GM12878 (cell line): Measurements from ENCODE around the gene ESPL1. TPM values are rescaled to one million over a fixed set of nuclear protein-coding genes. Genes with fewer than 3 reads are reported as not detected.

Source experiments
- ATAC-seq: fragments of 200-7000 bp; cut with Tn5 transposase; 3 replicates; pipeline ENCODE4 v1.9.1; 2020; ENCODE audit warnings: mild to moderate bottlenecking, moderate library complexity
- BruUV-seq: library from RNA; stranded (reverse); fragments of 400-500 nt; replicated peaks from 2 replicates; lab custom pipeline; 2021; lab: Mats Ljungman, UMichigan
- CTCF ChIA-PET: fragments of 300-600 bp; sonication (Branson Sonifier 250); formaldehyde crosslinking; extraction: SDS; loops from one replicate; lab custom pipeline; 2021; ENCODE audit warnings: inconsistent platforms; lab: Yijun Ruan, JAX
- POLR2A ChIA-PET: fragments of 350-600 bp; formaldehyde crosslinking; extraction: SDS; loops from one replicate; lab custom pipeline; 2021; ENCODE audit warnings: inconsistent platforms; lab: Charles Lee
- RAD21 ChIA-PET: fragments of 300-600 bp; sonication (Branson Sonifier 250); formaldehyde crosslinking; loops from one replicate; lab custom pipeline; 2023; ENCODE audit warnings: antibody characterized with exemption; ENCODE audit not compliant: unreplicated experiment; lab: Charles Lee
- SMC1A ChIA-PET: fragments of 300-600 bp; sonication (Branson Sonifier 250); formaldehyde crosslinking; loops from one replicate; lab custom pipeline; 2023; ENCODE audit not compliant: unreplicated experiment, uncharacterized antibody; lab: Charles Lee
- DNase-seq: peaks from one replicate; pipeline ENCODE4 v3.0.0-alpha.2; 2011; ENCODE audit warnings: low read depth, low spot score
- FAIRE-seq: peaks from 3 replicates; lab custom pipeline; 2011; peaks lifted over from hg19 to GRCh38; lab: Jason Lieb, UNC
- H2AFZ ChIP-seq: 2 replicates; pipeline ENCODE4 v1.6.0; 2011; ENCODE audit warnings: low read depth, low read length, control low read depth; ENCODE audit not compliant: control insufficient read depth
- H3K27ac ChIP-seq: 2 replicates; pipeline ENCODE4 v1.5.1; 2011; ENCODE audit warnings: control low read depth; ENCODE audit not compliant: control insufficient read depth, insufficient read depth
- H3K27me3 ChIP-seq, 2 experiments: replicated peaks in 1 of 2; 2 replicates each; pipeline versions ENCODE4 v1.6.0 to v1.6.1; 2011; ENCODE audit warnings: low read length in 1 of 2; ENCODE audit not compliant: control insufficient read depth in 2 of 2, insufficient read depth in 2 of 2
- H3K36me3 ChIP-seq, 2 experiments: 2 replicates each; pipeline ENCODE4 v1.5.1; 2011; ENCODE audit warnings: low read length in 1 of 2; ENCODE audit not compliant: control insufficient read depth in 2 of 2, insufficient read depth in 2 of 2
- H3K4me1 ChIP-seq: 2 replicates; pipeline ENCODE4 v1.6.1; 2011; ENCODE audit warnings: mild to moderate bottlenecking, low read length, moderate library complexity, mixed read lengths; ENCODE audit not compliant: control insufficient read depth, insufficient read depth
- H3K4me2 ChIP-seq: 2 replicates; pipeline ENCODE4 v1.6.0; 2011; ENCODE audit warnings: control low read depth; ENCODE audit not compliant: control insufficient read depth, insufficient read depth
- H3K4me3 ChIP-seq: fragments of 200-600 bp; sonication (generic); 2 replicates; pipeline ENCODE4 v1.5.1; 2016
- H3K79me2 ChIP-seq: 2 replicates; pipeline ENCODE4 v1.6.0; 2011; ENCODE audit warnings: low read length; ENCODE audit not compliant: control insufficient read depth, insufficient read depth
- H3K9ac ChIP-seq: 2 replicates; pipeline ENCODE4 v1.8.0; 2011; ENCODE audit warnings: low read length, control low read depth, mixed read lengths; ENCODE audit not compliant: control insufficient read depth, insufficient read depth
- H3K9me3 ChIP-seq: replicated peaks from 3 replicates; pipeline ENCODE4 v1.5.1; 2011; ENCODE audit warnings: mild to moderate bottlenecking, low read length; ENCODE audit not compliant: control insufficient read depth, insufficient read depth
- H4K20me1 ChIP-seq: 2 replicates; pipeline ENCODE4 v1.6.0; 2011; ENCODE audit not compliant: control insufficient read depth, insufficient read depth
- CHD1 ChIP-seq: IDR thresholded peaks from 2 replicates; pipeline ENCODE4 v1.6.1; 2012; ENCODE audit warnings: low read depth, low read length, improper control_type of control experiment
- HDAC6 ChIP-seq: fragments of 200-600 bp; sonication (generic); IDR thresholded peaks from one replicate; pipeline ENCODE4 v1.8.0; 2017; ENCODE audit warnings: antibody characterized with exemption; ENCODE audit not compliant: unreplicated experiment
- IKZF2 ChIP-seq, 2 experiments: fragments of 450-650 bp; IDR thresholded peaks; 2 replicates each; pipeline ENCODE4 v1.6.1; 2017; ENCODE audit warnings: mild to moderate bottlenecking in 2 of 2, moderate library complexity in 2 of 2
- MEF2A ChIP-seq: IDR thresholded peaks from 2 replicates; pipeline ENCODE4 v1.6.1; 2011; ENCODE audit warnings: low read depth, mild to moderate bottlenecking, low read length, moderate library complexity; ENCODE audit not compliant: insufficient read depth
- NR2C1 ChIP-seq: fragments of 450-650 bp; IDR thresholded peaks from 2 replicates; pipeline ENCODE4 v1.6.1; 2017; ENCODE audit warnings: antibody characterized with exemption, mild to moderate bottlenecking, moderate library complexity
- RB1 ChIP-seq: fragments of 450-650 bp; formaldehyde crosslinking; IDR thresholded peaks from 2 replicates; pipeline ENCODE4 v1.6.1; 2017; ENCODE audit warnings: mild to moderate bottlenecking, borderline replicate concordance
- RFX5 ChIP-seq: IDR thresholded peaks from 2 replicates; pipeline ENCODE4 v1.6.1; 2011; ENCODE audit warnings: low read depth, low read length, improper control_type of control experiment
- WRNIP1 ChIP-seq: IDR thresholded peaks from 2 replicates; pipeline ENCODE4 v1.6.1; 2011; ENCODE audit warnings: low read depth, low read length, improper control_type of control experiment, borderline replicate concordance
- WGBS: methylation state at CpG from one replicate; pipeline ENCODE4 v1.1.6; 2016; ENCODE audit warnings: low lambda C conversion rate; ENCODE audit not compliant: insufficient replicate concordance, insufficient coverage; ENCODE audit errors: missing lambda C conversion rate; 5-methylcytosine and 5-hydroxymethylcytosine counted together
- in situ Hi-C: fragments of 300-500 bp; cut with MboI; formaldehyde crosslinking; loops from 9 replicates; pipeline ENCODE4 v1.14.3; 2018; ENCODE audit warnings: mixed read lengths
- intact Hi-C: fragments of 100-400 bp; cut with micrococcal nuclease; formaldehyde crosslinking; loops from one replicate; pipeline ENCODE4 v1.14.2; 2022; ENCODE audit not compliant: unreplicated experiment
- polyA plus RNA-seq, 11 experiments: library from polyadenylated mRNA; depleted of rRNA in 4 of 11; unstranded in 6 of 11; stranded (reverse) in 5 of 11; fragments of >200 nt; fragmentation: Nextera tagmentation in 4 of 11; fragmentation: Illumina TruSeq in 1 of 11; extraction: Ambion mirVana in 4 of 11; extraction: Trizol in 1 of 11; gene quantifications; 1 replicate in 1 of 11; 2 replicates in 10 of 11; pipeline versions ENCODE4 v1.2.1 to v1.2.3, GENCODE V29; 2011 to 2016; ENCODE audit warnings: inconsistent platforms in 2 of 11, missing spikeins in 2 of 11, low read depth in 1 of 11
- total RNA-seq, 4 experiments: library from RNA; depleted of rRNA in 3 of 4; stranded (reverse); fragments of >200 nt in 3 of 4; fragmentation: Illumina TruSeq in 1 of 4; extraction: Trizol in 1 of 4; gene quantifications; 2 replicates each; pipeline versions ENCODE4 v1.2.1 to v1.2.3, GENCODE V29; 2013 to 2021
- TF ChIP-seq, protein P1 (sequence below): IDR thresholded peaks from 2 replicates; pipeline ENCODE4 v1.6.1; 2012; ENCODE audit warnings: mild to moderate bottlenecking, low read depth, low read length
- TF ChIP-seq, protein P2 (sequence below): IDR thresholded peaks from 2 replicates; pipeline ENCODE4 v1.6.1; 2011; ENCODE audit warnings: borderline replicate concordance, low read depth, mild to moderate bottlenecking, moderate library complexity, low read length; ENCODE audit not compliant: insufficient read depth, poor library complexity, severe bottlenecking
- TF ChIP-seq, protein P3 (sequence below): fragments of 450-650 bp; IDR thresholded peaks from 2 replicates; pipeline ENCODE4 v1.6.1; 2016; ENCODE audit warnings: mild to moderate bottlenecking

ESPL1 gene
- total and polyA plus RNA-seq, 10 of the 15 experiments (the other 5 are each of a cell fraction or from before 2014, with no cell fraction given): 2.1 to 61.9 (median 21.2) TPM

DNA sequence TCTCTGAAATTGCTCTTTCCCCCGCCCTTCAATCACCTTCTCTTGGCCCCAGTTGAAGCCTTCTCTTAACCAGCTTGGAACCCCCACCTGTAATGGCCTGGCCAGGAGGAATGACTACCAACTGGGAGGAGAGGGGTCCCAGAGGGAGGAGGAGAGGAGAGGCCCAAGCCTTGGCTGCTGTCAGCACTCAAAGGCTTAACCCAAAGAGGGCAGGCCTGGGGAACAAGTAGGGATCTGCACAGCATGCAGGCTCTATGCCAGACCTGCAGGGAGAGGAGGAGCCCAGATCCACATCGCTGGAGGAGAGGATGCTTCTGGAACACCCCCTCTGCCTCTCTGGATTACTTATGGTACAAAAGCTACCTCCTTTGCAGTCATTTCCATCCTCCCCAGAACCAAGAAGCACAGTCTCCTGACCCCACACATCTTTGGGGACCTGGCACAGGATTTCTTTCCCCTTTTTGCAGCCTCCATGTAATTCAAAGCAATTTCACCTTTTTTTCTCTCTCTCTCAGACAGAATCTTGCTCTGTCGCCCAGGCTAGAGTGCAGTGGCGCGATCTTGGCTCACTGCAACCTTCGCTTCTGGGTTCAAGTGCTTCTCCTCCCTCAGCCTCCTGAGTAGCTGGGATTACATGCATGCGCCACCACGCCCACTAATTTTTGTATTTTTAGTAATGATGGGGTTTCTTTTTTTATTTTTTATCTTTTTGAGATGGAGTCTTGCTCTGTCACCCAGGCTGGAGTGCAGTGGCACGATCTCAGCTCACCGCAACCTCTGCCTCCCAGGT, 42.3 kb upstream of the ESPL1 start (continued):
- TF ChIP-seq, protein P1, sequence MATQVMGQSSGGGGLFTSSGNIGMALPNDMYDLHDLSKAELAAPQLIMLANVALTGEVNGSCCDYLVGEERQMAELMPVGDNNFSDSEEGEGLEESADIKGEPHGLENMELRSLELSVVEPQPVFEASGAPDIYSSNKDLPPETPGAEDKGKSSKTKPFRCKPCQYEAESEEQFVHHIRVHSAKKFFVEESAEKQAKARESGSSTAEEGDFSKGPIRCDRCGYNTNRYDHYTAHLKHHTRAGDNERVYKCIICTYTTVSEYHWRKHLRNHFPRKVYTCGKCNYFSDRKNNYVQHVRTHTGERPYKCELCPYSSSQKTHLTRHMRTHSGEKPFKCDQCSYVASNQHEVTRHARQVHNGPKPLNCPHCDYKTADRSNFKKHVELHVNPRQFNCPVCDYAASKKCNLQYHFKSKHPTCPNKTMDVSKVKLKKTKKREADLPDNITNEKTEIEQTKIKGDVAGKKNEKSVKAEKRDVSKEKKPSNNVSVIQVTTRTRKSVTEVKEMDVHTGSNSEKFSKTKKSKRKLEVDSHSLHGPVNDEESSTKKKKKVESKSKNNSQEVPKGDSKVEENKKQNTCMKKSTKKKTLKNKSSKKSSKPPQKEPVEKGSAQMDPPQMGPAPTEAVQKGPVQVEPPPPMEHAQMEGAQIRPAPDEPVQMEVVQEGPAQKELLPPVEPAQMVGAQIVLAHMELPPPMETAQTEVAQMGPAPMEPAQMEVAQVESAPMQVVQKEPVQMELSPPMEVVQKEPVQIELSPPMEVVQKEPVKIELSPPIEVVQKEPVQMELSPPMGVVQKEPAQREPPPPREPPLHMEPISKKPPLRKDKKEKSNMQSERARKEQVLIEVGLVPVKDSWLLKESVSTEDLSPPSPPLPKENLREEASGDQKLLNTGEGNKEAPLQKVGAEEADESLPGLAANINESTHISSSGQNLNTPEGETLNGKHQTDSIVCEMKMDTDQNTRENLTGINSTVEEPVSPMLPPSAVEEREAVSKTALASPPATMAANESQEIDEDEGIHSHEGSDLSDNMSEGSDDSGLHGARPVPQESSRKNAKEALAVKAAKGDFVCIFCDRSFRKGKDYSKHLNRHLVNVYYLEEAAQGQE: no peak
- no peak for TF ChIP-seq WRNIP1
- TF ChIP-seq RB1: no peak
- TF ChIP-seq, protein P2, sequence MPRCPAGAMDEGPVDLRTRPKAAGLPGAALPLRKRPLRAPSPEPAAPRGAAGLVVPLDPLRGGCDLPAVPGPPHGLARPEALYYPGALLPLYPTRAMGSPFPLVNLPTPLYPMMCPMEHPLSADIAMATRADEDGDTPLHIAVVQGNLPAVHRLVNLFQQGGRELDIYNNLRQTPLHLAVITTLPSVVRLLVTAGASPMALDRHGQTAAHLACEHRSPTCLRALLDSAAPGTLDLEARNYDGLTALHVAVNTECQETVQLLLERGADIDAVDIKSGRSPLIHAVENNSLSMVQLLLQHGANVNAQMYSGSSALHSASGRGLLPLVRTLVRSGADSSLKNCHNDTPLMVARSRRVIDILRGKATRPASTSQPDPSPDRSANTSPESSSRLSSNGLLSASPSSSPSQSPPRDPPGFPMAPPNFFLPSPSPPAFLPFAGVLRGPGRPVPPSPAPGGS: no peak
- no peak for TF ChIP-seq IKZF2 (IDR thresholded peaks at IDR 0.05)
- TF ChIP-seq CHD1: no peak

DNA sequence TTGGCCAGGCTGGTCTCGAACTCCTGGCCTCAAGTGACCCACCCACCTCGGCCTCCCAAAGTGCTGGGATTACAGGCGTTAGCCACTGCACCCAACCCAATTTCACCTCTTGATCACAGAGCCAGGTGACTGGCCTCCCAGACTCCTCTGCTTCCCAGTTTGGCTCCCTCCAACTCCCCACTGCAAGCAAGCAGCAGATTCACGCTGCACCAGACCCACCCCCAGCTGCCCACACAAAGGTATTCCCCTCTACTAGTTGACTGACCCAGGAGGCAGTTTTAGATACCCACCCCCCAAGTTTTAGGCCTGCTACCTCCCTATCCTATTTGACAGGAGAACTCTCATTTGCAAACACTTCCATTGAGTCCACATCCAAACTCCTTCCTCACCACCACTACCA, 41.3 kb upstream of the ESPL1 start:
- H4K20me1 ChIP-seq: no peaks in the 10 kb centered on the region
- in situ Hi-C loops (no loop called here), intact Hi-C loops (no loop called here)
- no peak for ATAC-seq
- CTCF ChIA-PET: no interaction called here
- no peak overlapping the region for H3K4me3 ChIP-seq
- BruUV-seq: no TSS peak
- no peaks in the 10 kb centered on the region for H3K79me2 ChIP-seq
- H3K9ac ChIP-seq: no peak overlapping the region
- H2AFZ ChIP-seq: no peak overlapping the region
- FAIRE-seq: no peak
- no peaks in the 10 kb centered on the region for H3K9me3 ChIP-seq
- no peaks in the 10 kb centered on the region for H3K36me3 ChIP-seq
- WGBS: 10% methylated on average over 4 of the region's 4 CpGs
- no peak for DNase-seq
- H3K4me2 ChIP-seq: no peak overlapping the region
- POLR2A ChIA-PET: no interaction called here
- RAD21 ChIA-PET: no interaction called here
- SMC1A ChIA-PET: no interaction called here
- no peak overlapping the region for H3K27ac ChIP-seq
- H3K27me3 ChIP-seq: no peaks in the 10 kb centered on the region; a peak in 1 of 4 replicates
- peaks cover 10% of the 10 kb centered on the region for H3K4me1 ChIP-seq
- TF ChIP-seq HDAC6 (no peak), MEF2A (no peak), RFX5 (no peak), NR2C1 (no peak)
- TF ChIP-seq, protein P3, sequence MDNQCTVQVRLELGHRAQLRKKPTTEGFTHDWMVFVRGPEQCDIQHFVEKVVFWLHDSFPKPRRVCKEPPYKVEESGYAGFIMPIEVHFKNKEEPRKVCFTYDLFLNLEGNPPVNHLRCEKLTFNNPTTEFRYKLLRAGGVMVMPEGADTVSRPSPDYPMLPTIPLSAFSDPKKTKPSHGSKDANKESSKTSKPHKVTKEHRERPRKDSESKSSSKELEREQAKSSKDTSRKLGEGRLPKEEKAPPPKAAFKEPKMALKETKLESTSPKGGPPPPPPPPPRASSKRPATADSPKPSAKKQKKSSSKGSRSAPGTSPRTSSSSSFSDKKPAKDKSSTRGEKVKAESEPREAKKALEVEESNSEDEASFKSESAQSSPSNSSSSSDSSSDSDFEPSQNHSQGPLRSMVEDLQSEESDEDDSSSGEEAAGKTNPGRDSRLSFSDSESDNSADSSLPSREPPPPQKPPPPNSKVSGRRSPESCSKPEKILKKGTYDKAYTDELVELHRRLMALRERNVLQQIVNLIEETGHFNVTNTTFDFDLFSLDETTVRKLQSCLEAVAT: no peak
